ENCODE data around the gene ASIC5.

The ASIC5 gene

GRCh38 chr4:155854582-155855226 lies 11.4 kb downstream of the ASIC5 start:
- DNase-seq (ENCODE audit: low read depth) = peak; percentile 17
- no peak overlapping the region for H3K4me3 ChIP-seq (replicated peaks; ENCODE audit: low read depth, low read length)
- no peak for TF ChIP-seq CTCF (IDR thresholded peaks at IDR 0.05; ENCODE audit: low read length, missing control alignments)

GRCh38 chr4:155853189-155853588 lies 12.9 kb downstream of the ASIC5 start:
- DNase-seq (ENCODE audit: low read depth) = no peak
- no peak overlapping the region for H3K4me3 ChIP-seq (replicated peaks; ENCODE audit: low read depth, low read length)
- TF ChIP-seq CTCF (IDR thresholded peaks at IDR 0.05; ENCODE audit: low read length, missing control alignments) = no peak

GRCh38 chr4:155849042-155849441 lies 17.0 kb downstream of the ASIC5 start:
- H3K4me3 ChIP-seq (replicated peaks; ENCODE audit: low read depth, low read length) = no peak overlapping the region
- DNase-seq (ENCODE audit: low read depth) = no peak
- TF ChIP-seq CTCF (IDR thresholded peaks at IDR 0.05; ENCODE audit: low read length, missing control alignments) = no peak

GRCh38 chr4:155846929-155847328 lies 19.1 kb downstream of the ASIC5 start:
- no peak for TF ChIP-seq CTCF (IDR thresholded peaks at IDR 0.05; ENCODE audit: low read length, missing control alignments)
- no peak overlapping the region for H3K4me3 ChIP-seq (replicated peaks; ENCODE audit: low read depth, low read length)
- DNase-seq (ENCODE audit: low read depth) = no peak

- no peak for TF ChIP-seq CTCF (IDR thresholded peaks at IDR 0.05; ENCODE audit: low read length, missing control alignments)
- no peak overlapping the region for H3K4me3 ChIP-seq (replicated peaks; ENCODE audit: low read depth, low read length)
- DNase-seq (ENCODE audit: low read depth) = no peak
Observed at GRCh38 chr4:155842080-155842479, 24.0 kb downstream of the ASIC5 start.

GRCh38 chr4:155837203-155837796 lies 28.8 kb downstream of the ASIC5 start:
- no peak overlapping the region for H3K4me3 ChIP-seq (replicated peaks; ENCODE audit: low read depth, low read length)
- TF ChIP-seq CTCF (IDR thresholded peaks at IDR 0.05; ENCODE audit: low read length, missing control alignments) = no peak
- no peak for DNase-seq (ENCODE audit: low read depth)

GRCh38 chr4:155832664-155833063 lies 33.4 kb downstream of the ASIC5 start:
- no peak overlapping the region for H3K4me3 ChIP-seq (replicated peaks; ENCODE audit: low read depth, low read length)
- no peak for DNase-seq (ENCODE audit: low read depth)
- TF ChIP-seq CTCF (IDR thresholded peaks at IDR 0.05; ENCODE audit: low read length, missing control alignments) = no peak
